GM19438 (cell line): ENCODE measurements around the gene CARNS1.
"Not testable (repeated sequence)": the region's sequence is repeated elsewhere in the genome, so short reads cannot be mapped to it uniquely, and the experiment has no call there.

ENCODE experiments used
- ATAC-seq: cut with Tn5 transposase; IDR thresholded peaks from one replicate; pipeline ENCODE4 v1.9.1; 2021; ENCODE audit warnings: low read depth; ENCODE audit not compliant: unreplicated experiment

Gene CARNS1

DNA sequence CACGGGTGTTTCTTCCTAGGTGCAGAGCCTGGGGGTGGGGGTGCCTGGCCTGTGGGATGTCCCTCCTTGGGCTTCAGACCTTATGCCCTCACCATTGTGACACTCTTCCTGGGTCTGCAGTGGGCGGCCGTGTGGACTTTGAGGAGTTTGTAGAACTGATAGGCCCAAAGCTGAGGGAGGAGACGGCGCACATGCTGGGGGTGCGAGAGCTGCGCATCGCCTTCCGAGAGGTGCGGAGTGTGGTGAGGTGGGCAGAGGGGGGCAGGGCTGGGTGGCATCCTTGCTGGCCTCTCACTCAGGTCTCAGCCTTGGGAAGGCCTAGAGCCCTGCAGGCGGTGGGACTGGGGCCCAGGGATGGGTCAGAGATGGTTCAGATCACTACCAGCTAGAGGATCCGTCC is 42.0 kb downstream of the CARNS1 start:
- no peak for ATAC-seq

DNA sequence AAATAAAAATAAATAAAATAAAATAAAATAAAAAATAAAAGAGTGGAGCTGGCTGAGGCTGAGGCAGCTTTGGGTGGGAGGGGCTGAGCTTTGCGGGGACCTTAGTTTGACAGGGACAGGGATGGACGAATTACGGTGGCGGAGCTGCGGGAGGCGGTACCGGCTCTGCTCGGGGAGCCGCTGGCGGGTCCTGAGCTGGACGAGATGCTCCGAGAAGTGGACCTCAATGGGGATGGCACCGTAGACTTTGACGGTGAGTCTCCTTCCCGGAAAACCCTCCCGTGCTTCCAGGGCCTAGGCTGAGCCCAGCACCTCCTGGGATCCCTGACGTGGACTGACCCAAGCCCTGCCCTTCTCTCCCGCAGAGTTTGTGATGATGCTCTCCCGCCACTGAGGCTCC is 42.8 kb downstream of the CARNS1 start:
- ATAC-seq: no peak

DNA sequence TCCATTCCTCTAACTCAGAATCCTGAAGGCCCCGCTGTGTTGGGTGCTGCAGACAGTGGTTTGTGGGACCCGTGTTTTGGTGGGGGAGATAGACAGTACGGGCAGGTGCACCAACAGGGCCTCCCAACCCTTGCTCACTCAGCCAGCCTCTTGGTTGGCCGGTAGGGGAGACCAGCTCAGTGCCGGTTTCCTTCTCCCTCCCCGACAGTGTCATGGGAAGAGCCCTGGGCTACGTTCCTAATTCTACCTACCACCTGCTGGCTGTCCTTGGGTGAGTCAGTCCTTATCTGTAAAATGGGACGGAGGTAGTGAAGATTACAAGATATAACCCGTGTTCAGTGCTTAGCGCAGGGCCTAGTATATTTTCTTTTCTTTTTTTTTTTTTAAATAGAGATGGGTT is 47.7 kb downstream of the CARNS1 start:
- ATAC-seq: no peak

DNA sequence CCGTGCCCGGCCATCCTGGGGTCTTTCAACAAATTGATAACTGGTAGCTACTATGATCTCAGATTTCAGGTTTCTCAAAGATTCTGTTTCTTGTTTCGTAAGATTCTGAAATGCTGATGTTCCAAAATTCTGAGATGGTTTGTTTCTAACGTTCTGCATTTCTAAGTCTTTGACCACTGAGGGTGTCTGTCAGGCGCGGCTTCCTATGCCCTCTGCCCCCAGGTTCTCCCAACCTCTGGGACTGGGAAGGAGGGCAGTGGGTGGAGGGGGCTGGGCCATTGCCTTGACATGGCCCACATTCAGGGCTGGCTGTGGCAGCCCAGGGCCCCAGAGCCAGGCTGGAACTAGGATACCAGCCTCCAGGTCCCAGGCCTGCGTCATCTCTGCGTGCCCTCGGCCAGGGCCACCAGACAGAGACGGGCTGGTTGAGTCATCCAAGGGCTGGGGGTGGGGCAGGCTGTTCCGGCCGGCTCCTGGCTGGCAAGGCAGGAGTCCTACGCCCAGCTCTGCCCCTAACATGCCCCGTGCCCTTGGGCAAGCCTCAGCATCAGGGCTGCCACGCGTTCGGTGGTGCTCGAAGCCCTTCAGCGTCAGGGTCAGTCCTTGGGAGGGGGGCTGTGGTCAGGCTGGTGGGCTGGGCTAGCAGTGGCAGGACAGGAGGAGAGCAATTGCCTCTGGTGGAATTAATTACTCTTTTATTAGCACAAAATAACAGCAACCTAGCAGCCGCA is 48.4 kb downstream of the CARNS1 start:
- ATAC-seq: no peak

DNA sequence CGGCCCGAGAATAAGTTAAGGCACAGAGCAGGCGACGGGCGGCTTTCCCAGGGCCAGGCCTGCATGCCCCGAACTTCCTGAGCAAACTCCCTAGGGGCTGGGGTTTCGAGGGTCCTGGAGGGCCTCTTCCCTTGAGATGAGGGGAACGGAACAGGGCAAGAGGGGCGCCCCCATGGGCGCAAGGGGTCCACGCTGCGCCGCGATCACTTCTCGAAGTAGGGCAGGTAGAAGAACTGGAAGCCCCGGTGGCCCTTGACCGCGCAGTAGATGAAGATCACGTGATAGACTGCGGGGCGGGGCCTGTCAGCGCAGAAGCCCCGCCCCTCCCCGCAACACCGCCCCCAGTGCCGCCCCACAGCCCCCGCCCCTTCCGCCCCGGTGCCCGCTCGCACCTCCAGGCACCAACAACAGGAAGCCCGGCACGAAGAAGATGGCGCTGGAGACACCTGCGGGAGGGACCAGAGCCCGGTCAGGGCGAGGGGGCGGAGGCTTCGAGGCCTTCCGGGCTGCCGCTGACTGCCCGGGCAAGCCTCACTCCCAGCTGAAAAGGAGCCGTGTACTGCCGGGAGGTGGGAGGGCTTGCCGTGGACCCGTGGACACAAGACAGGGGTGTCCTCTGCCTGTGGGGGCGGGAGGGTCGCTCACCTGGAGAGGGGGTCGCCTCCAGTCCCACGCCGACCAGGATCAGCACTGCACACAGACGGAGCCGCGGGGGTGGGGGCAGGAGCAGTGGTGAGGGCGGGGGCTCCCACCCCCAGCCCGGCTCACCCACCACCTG is 49.1 kb downstream of the CARNS1 start:
- peak; percentile 44 for ATAC-seq

DNA sequence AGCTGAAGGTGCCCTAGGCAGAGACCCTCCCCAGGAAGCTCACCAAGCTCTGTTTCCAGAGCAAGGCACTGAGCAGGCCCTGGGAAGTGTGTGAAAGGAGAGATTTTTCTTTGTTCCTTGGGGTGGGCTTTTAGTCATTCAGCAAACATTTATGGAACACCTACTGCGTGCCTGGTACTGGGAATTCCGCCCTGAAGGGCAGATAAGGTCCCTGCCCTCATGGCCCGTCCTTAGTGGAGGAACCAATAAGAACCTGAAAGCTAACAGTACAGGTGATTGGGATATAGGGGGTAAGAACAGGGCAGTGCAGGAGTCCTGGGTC is 49.7 kb downstream of the CARNS1 start:
- no peak for ATAC-seq

DNA sequence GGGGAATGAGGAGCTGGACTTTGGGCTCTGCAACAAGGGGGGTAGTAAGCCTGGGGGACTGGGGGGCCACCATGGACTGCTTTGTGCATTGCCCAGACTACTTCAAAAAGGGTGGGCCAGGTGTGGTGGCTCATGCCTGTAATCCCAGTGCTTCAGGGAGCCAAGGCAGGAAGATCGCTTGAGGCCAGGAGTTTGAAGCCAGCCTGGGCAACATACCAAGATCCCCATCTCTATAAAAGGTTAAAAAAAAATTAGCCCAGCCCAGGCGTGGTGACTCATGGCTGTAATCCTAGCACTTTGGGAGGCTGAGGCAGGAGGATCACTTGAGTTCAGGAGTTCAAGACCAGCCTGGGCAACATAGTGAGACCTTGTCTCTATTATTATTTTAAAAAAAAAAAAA is 50.1 kb downstream of the CARNS1 start:
- not testable (repeated sequence) for ATAC-seq

DNA sequence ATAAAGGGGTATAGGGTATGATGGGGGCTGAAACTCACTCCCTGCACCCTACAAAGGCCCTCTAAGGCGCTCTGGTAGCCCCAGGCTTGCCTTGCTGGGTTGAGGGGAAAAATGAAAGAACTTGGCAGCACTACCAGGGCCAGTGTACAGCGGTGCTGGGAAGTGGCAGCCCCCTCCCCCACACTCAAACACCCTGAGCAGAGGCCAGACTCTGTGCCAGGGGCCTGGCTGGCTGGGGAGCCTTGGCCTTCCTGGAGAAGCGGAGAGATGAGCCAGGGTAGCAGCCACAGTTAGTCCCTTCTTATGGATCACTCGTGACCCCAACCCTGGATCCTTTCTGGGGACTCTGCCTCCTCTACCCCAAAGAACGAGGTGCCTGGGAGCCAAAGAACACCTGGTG is 50.9 kb downstream of the CARNS1 start:
- ATAC-seq: no peak

DNA sequence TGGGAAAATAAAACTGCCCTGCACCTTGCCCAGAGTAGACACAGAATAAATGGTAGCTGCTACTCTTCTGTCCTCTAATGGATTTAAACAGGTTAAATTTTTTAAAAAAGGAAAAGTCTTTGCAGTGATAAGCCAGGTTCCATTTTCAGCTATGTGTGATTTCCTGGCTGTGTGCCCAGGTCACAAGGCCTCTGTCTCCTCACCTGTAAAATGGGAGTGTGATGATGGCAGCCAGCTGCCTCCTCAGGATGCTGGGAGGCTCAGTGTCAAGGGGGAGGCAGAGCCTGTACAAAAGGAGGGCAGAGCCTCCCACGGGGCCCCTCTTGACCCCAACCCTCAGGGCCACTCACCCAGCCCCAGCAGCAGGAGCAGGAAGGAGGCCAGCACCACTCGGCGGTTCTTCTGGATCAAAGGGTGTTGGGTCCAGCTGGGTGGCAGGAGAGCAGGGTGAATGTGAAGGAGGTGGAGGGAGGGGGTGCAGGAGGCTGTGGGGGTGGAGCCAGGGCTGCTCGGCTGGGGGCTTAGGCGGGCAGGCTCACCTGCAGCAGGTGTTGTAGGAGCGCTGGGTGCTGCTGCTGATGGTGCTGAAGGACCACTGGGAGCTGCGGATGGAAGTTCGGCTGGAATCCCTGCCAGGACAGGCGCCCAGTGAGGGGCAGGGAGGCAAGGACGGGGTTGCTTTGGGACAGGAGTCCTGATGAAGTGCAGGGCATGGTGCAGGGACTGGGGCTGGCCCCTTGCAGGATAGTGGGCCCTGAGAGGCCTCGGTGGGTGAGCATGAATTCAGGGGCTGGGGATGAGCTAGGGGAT is 51.7 kb downstream of the CARNS1 start:
- ATAC-seq: no peak

DNA sequence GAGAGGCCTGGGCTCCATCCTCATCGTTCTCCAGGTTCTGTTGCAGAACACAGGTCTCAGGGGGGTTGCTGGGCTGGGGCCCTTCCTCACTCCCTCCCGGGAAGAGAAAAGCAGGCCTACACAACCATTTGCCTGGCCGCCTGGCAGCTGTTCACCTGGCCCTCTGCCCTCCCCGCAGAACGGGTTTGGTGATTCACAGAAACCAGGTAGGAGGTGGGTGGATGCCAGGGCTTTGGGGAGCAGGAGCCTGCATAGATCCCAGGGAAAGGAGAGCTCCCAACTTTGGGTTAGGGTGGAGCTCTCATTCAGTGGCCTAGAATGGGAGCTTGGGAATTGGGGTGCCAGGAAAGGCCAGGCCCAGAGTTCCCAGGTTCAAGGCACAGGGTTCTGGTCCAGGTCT is 52.6 kb downstream of the CARNS1 start:
- ATAC-seq: no peak

DNA sequence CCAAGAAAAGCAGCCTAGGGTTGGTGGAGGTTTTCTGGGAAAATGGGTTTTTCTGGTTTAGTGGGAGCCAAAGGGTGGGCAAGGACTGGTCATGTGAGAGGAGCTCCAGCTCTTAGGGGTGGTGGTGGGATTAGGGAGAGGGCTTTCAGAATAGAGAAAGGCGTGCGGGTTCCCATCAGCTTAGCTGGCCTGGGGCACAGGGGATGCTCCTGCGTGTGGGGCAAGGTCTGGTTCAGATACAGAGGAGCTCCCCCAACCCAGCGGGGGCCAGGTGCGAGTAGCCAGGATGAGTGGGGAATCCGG is 52.9 kb downstream of the CARNS1 start:
- no peak for ATAC-seq

DNA sequence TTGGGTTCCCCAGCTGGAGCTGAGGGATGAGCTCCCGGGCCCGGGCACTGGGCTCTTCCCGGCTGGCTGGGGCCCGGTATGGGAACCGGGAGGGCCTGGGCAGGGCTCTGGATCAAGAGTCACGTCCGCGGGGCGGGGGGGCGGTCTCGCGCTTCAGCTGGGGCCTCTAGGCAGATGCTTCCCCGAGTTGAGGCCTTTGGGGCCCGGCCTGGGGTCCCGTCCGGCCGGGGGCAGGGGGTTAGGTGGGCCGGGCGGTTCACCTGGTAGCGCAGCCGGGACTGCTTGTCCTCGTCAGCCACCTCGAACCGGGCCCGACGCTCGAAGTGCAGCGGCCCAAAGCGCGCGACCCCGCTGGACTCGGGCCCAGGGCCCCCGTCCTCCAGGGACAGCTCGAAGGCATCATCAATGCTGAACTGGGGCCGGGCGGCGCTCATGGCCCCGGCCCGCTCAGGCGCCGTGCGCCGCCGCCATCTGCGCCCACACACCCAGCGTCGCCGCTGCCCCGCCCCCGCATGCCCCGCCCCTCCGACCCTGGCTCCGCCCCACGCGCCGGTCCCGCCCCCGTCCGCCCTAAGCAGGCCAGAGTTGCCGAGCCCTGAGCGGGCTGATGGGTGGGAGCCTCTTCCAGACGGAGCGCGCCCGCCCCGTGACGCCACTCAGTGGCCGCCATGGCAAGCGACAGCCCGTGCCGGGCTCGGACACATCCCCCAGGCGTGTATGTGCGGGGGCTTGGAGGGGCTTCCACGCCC is 53.5 kb downstream of the CARNS1 start, which contains the start of gene TMEM134:
TMEM134 (minus strand) TSS at position 493 of the 749 bp plus-strand sequence; CDS start at position 434, 59 bp downstream.
- peak; percentile 55 for ATAC-seq

DNA sequence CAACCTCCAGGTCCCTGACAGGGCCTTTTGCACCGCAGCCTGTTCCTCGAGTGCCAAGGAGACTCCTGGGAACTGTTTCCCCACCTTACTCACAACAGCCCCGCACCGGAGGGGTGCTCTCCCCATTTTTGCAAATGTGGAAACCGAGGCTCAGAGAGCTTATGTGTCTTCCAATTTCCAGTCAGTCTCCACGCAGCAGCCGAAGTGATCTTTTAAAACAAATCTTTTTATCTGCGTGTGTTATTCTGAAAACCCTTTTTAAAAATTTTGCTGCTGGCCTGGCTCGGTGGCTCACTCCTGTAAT is 54.0 kb downstream of the CARNS1 start:
- ATAC-seq: no peak

DNA sequence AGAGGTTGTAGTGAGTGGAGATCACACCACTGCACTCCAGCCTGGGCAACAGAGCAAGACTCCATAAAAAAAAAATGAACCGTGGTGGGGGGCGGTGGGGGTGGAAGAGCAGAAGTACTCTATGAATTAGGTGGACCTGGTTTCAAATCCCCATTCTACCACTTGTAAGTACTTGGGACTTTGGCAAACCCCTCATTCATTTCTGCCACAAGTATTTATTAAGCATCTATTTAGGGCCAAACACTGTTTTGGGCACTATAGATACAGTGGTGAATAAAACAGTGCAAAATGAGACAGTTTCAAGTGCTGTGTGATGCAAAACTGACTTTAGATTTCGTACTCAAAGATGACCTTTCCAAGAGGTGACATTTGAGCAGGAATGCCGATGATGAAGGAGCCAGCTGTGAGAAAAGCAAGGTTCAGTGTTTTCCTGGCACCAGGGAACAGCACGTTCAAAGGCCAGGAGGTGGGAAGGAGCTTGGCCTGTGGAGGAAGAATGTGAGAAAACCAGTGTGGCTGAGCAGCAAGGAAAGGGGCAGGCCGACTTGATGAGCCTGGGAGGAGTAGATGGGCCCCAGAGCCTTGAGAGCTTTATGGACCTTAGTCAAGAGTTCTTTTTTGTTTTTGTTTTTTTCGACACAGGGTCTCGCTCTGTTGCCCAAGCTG is 55.0 kb downstream of the CARNS1 start:
- ATAC-seq: no peak

DNA sequence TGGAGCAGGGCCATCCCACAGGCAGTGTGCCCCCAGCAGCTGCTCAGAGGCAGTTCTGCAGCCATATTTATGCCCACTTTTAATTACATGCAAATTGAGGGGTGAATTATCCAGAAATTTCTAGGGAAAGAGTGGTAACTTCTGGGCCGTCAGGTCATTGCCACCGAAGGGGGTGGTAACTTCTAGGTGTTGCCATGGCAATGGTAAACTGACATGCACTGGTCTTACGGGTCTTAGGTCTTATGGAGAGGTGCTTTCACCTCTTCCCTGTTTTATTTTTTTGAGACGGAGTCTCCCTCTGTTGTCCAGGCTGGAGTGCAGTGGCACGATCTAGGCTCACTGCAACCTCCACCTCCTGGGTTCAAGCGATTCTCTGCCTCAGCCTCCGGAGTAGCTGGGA is 57.4 kb downstream of the CARNS1 start:
- no peak for ATAC-seq
